HepG2 (cell line): ENCODE results near the gene DDX24. TPM values are rescaled to one million over a fixed set of nuclear protein-coding genes. Genes with fewer than 3 reads are reported as not detected.

Experiments
- ATAC-seq: fragments of 200-7000 bp; cut with Tn5 transposase; 3 replicates; pipeline ENCODE4 v1.9.1; 2020; ENCODE audit warnings: mild to moderate bottlenecking, moderate library complexity
- BruUV-seq: library from RNA; stranded (reverse); fragments of 400-500 nt; replicated peaks from 2 replicates; lab custom pipeline; 2021; lab: Mats Ljungman, UMichigan
- CTCF ChIA-PET: fragments of 300-600 bp; formaldehyde crosslinking; extraction: SDS; loops from one replicate; lab custom pipeline; 2021; ENCODE audit warnings: low total read pairs, inconsistent platforms, low intra/inter-chr PET ratio; lab: Yijun Ruan, JAX
- POLR2A ChIA-PET: fragments of 350-600 bp; sonication (Branson Sonifier 250); formaldehyde crosslinking; loops from one replicate; lab custom pipeline; 2020; ENCODE audit warnings: antibody characterized with exemption, inconsistent platforms; lab: Yijun Ruan, JAX
- DNase-seq: peaks from one replicate; pipeline ENCODE4 v3.0.0-alpha.2; 2015; ENCODE audit warnings: low spot score
- FAIRE-seq: peaks from 3 replicates; lab custom pipeline; 2011; peaks lifted over from hg19 to GRCh38; lab: Jason Lieb, UNC
- H2AFZ ChIP-seq: one replicate; pipeline ENCODE4 v1.6.1; 2011; ENCODE audit warnings: low read length, inconsistent platforms
- H3K27ac ChIP-seq: fragments of 300-600 bp; 3 replicates; pipeline ENCODE4 v1.8.0; 2011; ENCODE audit warnings: mixed run types, mild to moderate bottlenecking, mixed read lengths, low read length, inconsistent platforms; ENCODE audit not compliant: insufficient read depth; ENCODE audit errors: extremely low read length
- H3K27me3 ChIP-seq, 2 experiments: fragments of 200-600 bp in 1 of 2; 2 replicates in 1 of 2; 3 replicates in 1 of 2; pipeline versions ENCODE4 v1.6.0 to v1.8.0; 2011; ENCODE audit warnings: low read length in 2 of 2, mild to moderate bottlenecking in 2 of 2, moderate library complexity in 2 of 2, inconsistent platforms in 1 of 2; ENCODE audit not compliant: insufficient read depth in 2 of 2, control insufficient read depth in 1 of 2
- H3K36me3 ChIP-seq, 2 experiments: fragments of 200-600 bp in 1 of 2; replicated peaks in 1 of 2; 2 replicates in 1 of 2; 3 replicates in 1 of 2; pipeline versions ENCODE4 v1.5.1 to v1.8.0; 2011; ENCODE audit warnings: low read length in 2 of 2, inconsistent platforms in 1 of 2; ENCODE audit not compliant: insufficient read depth in 2 of 2, control insufficient read depth in 1 of 2
- H3K4me1 ChIP-seq: 2 replicates; pipeline ENCODE4 v1.5.1; 2012; ENCODE audit warnings: low read length, inconsistent platforms; ENCODE audit not compliant: insufficient read depth
- H3K4me2 ChIP-seq: 2 replicates; pipeline ENCODE4 v1.6.0; 2011; ENCODE audit warnings: low read depth, low read length, inconsistent platforms
- H3K4me3 ChIP-seq, 3 experiments: fragments of 200-600 bp in 1 of 3; sonication (generic), shearing (Covaris generic) in 1 of 3; replicated peaks in 1 of 3; 2 replicates each; pipeline ENCODE4 v1.5.1; 2011 to 2016; ENCODE audit warnings: low read length in 3 of 3, inconsistent platforms in 2 of 3, low read depth in 2 of 3, mild to moderate bottlenecking in 2 of 3, control low read depth in 1 of 3, mixed read lengths in 1 of 3; ENCODE audit not compliant: insufficient read depth in 1 of 3
- H3K79me2 ChIP-seq: one replicate; pipeline ENCODE4 v1.6.1; 2011; ENCODE audit warnings: low read length, inconsistent platforms; ENCODE audit not compliant: insufficient read depth
- H3K9ac ChIP-seq: 2 replicates; pipeline ENCODE4 v1.6.0; 2011; ENCODE audit warnings: mild to moderate bottlenecking, low read depth, low read length, inconsistent platforms; ENCODE audit not compliant: insufficient read depth
- H3K9me3 ChIP-seq: 2 replicates; pipeline ENCODE4 v1.5.1; 2012; ENCODE audit warnings: mild to moderate bottlenecking, low read length
- H4K20me1 ChIP-seq: 2 replicates; pipeline ENCODE4 v1.6.0; 2011; ENCODE audit warnings: inconsistent platforms, mild to moderate bottlenecking, low read length, moderate library complexity; ENCODE audit not compliant: insufficient read depth
- CENPBD1 ChIP-seq: sonication (generic); formaldehyde crosslinking; IDR thresholded peaks from 2 replicates; pipeline ENCODE4 v1.8.0; 2022; ENCODE audit warnings: missing genetic modification reagents, low read depth, mild to moderate bottlenecking, borderline replicate concordance
- HNF4A ChIP-seq: sonication (generic); formaldehyde crosslinking; IDR thresholded peaks from 2 replicates; pipeline ENCODE4 v1.4.0; 2020; ENCODE audit warnings: missing genetic modification reagents
- IRX3 ChIP-seq: sonication (generic); formaldehyde crosslinking; IDR thresholded peaks from 2 replicates; pipeline ENCODE4 v1.8.1; 2023; ENCODE audit warnings: mild to moderate bottlenecking, low read depth, missing genetic modification reagents, borderline replicate concordance
- KLF11 ChIP-seq: IDR thresholded peaks from 2 replicates; pipeline ENCODE4 v1.6.1; 2016; ENCODE audit warnings: missing compliant biosample characterization
- LBX2 ChIP-seq: sonication (generic); formaldehyde crosslinking; IDR thresholded peaks from 2 replicates; pipeline ENCODE4 v1.5.0; 2020; ENCODE audit warnings: missing genetic modification reagents, mild to moderate bottlenecking, borderline replicate concordance
- PAF1 ChIP-seq: IDR thresholded peaks from 2 replicates; pipeline ENCODE4 v1.6.1; 2016; ENCODE audit warnings: missing genetic modification reagents, missing compliant biosample characterization
- PCBP1 ChIP-seq: fragments of 200-400 bp; formaldehyde crosslinking; IDR thresholded peaks from 2 replicates; pipeline ENCODE4 v1.6.1; 2017; ENCODE audit warnings: mild to moderate bottlenecking, low read depth, low read length, borderline replicate concordance
- SOX13 ChIP-seq, 3 experiments: fragments of 450-650 bp in 1 of 3; sonication (generic) in 1 of 3; formaldehyde crosslinking in 1 of 3; IDR thresholded peaks in 2 of 3; conservative IDR thresholded peaks in 1 of 3; 2 replicates each; pipeline versions ENCODE4 v1.5.0 to v1.6.1; 2016 to 2020; ENCODE audit warnings: antibody characterized with exemption in 1 of 3, mild to moderate bottlenecking in 1 of 3, missing compliant biosample characterization in 1 of 3, missing genetic modification reagents in 1 of 3, moderate library complexity in 1 of 3
- TBX2 ChIP-seq: sonication (generic); formaldehyde crosslinking; IDR thresholded peaks from 2 replicates; pipeline ENCODE4 v1.5.0; 2020; ENCODE audit warnings: missing genetic modification reagents, mild to moderate bottlenecking, borderline replicate concordance
- TGIF2 ChIP-seq: IDR thresholded peaks from 2 replicates; pipeline ENCODE4 v1.6.1; 2016; ENCODE audit warnings: control low read depth, missing compliant biosample characterization
- ZBTB39 ChIP-seq: sonication (generic); formaldehyde crosslinking; IDR thresholded peaks from 2 replicates; pipeline ENCODE4 v1.5.0; 2020; ENCODE audit warnings: missing genetic modification reagents
- ZIK1 ChIP-seq: sonication (generic); formaldehyde crosslinking; IDR thresholded peaks from 2 replicates; pipeline ENCODE4 v1.5.0; 2020; ENCODE audit warnings: mild to moderate bottlenecking, low read depth, missing genetic modification reagents, borderline replicate concordance
- ZNF256 ChIP-seq: sonication (generic); formaldehyde crosslinking; conservative IDR thresholded peaks from 2 replicates; pipeline ENCODE4 v1.4.0; 2020; ENCODE audit warnings: missing genetic modification reagents
- ZNF788 ChIP-seq: sonication (generic); formaldehyde crosslinking; IDR thresholded peaks from 2 replicates; pipeline ENCODE4 v1.5.0; 2020; ENCODE audit warnings: mild to moderate bottlenecking, missing genetic modification reagents, borderline replicate concordance
- WGBS: methylation state at CpG from one replicate; pipeline ENCODE4 v1.1.6; 2017; ENCODE audit warnings: low lambda C conversion rate; 5-methylcytosine and 5-hydroxymethylcytosine counted together
- in situ Hi-C: cut with HindIII; loops from 2 replicates; pipeline ENCODE4 v1.10.0; 2017; ENCODE audit warnings: low pct_unique_long_range_greater_than_20kb; ENCODE audit not compliant: extremely low pct_ligation_motif_present
- intact Hi-C: fragments of 100-400 bp; cut with micrococcal nuclease; formaldehyde crosslinking; loops from one replicate; pipeline ENCODE4 v1.10.0; 2022; ENCODE audit not compliant: unreplicated experiment
- polyA plus RNA-seq, 8 experiments: library from polyadenylated mRNA; depleted of rRNA in 3 of 8; stranded (reverse) in 7 of 8; unstranded in 1 of 8; fragments of >200 nt; fragmentation: Illumina TruSeq in 4 of 8; extraction: Trizol in 4 of 8; gene quantifications; 2 replicates each; pipeline versions ENCODE4 v1.2.1 to v1.2.3, GENCODE V29; 2011 to 2016; ENCODE audit warnings: low read depth in 4 of 8, missing spikeins in 1 of 8, mixed read lengths in 1 of 8; ENCODE audit not compliant: insufficient read depth in 1 of 8
- total RNA-seq, 5 experiments: library from RNA; depleted of rRNA; stranded (reverse); fragments of >200 nt; fragmentation: Illumina TruSeq; extraction: Trizol; gene quantifications; 2 replicates each; pipeline ENCODE4 v1.2.3, GENCODE V29; 2016; ENCODE audit warnings: low read depth in 1 of 5

DDX24 gene
- total and polyA plus RNA-seq, 2 of the 13 experiments (the other 11 are each of a cell fraction or from before 2014, with no cell fraction given) = 67.3 to 149 TPM

DNA sequence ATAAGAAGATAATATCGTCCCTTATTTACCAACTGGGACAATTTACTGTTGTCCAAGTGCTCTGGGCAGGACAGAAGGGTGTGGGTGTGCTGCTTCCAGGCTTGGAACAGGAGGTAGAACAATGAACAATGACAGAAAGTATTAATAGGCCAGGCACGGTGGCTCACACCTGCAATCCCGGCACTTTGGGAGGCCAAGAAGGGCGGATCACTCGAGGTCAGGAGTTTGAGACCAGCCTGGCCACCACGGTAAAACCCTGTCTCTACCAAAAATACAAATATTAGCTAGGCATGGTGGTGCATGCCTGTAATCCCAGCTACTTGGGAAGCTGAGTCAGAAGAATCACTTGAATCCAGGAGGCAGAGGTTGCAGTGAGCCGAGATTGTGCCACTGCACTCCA lies 32.1 kb upstream of the DDX24 start:
- TF ChIP-seq TGIF2 (CRISPR knock-in tag) (no peak), IRX3 (no peak), SOX13 (IDR thresholded peaks at IDR 0.05) (no peak), SOX13 (CRISPR knock-in tag; conservative IDR thresholded peaks at IDR 0.05 in 1 of 2, IDR thresholded peaks at IDR 0.05 in 1 of 2) (peak in 1 of 2 experiments; percentile 27; a peak in 1 of 4 replicates), LBX2 (no peak)
- H3K9me3 ChIP-seq = no peaks in the 10 kb centered on the region
- no peaks in the 10 kb centered on the region for H3K79me2 ChIP-seq
- no peak overlapping the region for H2AFZ ChIP-seq
- no peak overlapping the region for H3K27ac ChIP-seq
- peaks cover 2 to 22% of the 10 kb centered on the region in 2 experiments; a peak in 2 of 5 replicates for H3K27me3 ChIP-seq
- no peak for ATAC-seq
- H3K9ac ChIP-seq = no peak overlapping the region
- H3K4me1 ChIP-seq = peaks cover 60% of the 10 kb centered on the region
- DNase-seq = no peak
- BruUV-seq = no TSS peak
- intact Hi-C loops = no loop called here
- no peaks in the 10 kb centered on the region for H3K36me3 ChIP-seq
- no peak overlapping the region for H3K4me2 ChIP-seq
- in situ Hi-C loops = no loop called here
- CTCF ChIA-PET = no interaction called here
- H3K4me3 ChIP-seq = no peak overlapping the region
- POLR2A ChIA-PET = no interaction called here
- 27% methylated on average over 7 of the region's 7 CpGs for WGBS
- H4K20me1 ChIP-seq = no peaks in the 10 kb centered on the region
- no peak for FAIRE-seq

GRCh38 chr14:94112513-94113063 lies 31.6 kb upstream of the DDX24 start:
- Histone ChIP-seq H3K27ac (no peak overlapping the region), H4K20me1 (no peaks in the 10 kb centered on the region), H3K36me3 (no peaks in the 10 kb centered on the region), H3K79me2 (no peaks in the 10 kb centered on the region), H3K9ac (no peak overlapping the region), H3K9me3 (no peaks in the 10 kb centered on the region), H3K27me3 (peaks cover 2 to 22% of the 10 kb centered on the region in 2 experiments; a peak in 2 of 5 replicates), H2AFZ (no peak overlapping the region), H3K4me3 (no peak overlapping the region), H3K4me1 (peaks cover 55% of the 10 kb centered on the region), H3K4me2 (no peak overlapping the region)
- no peak for DNase-seq
- no peak for ATAC-seq
- in situ Hi-C loops (no loop called here), intact Hi-C loops (no loop called here)
- WGBS = 17% methylated on average over 6 of the region's 6 CpGs
- CTCF ChIA-PET = no interaction called here
- BruUV-seq = no TSS peak
- no peak for FAIRE-seq
- POLR2A ChIA-PET = no interaction called here
- no peak for TF ChIP-seq ZIK1 (CRISPR knock-in tag)
- no peak for TF ChIP-seq KLF11 (CRISPR knock-in tag)
- no peak for TF ChIP-seq PAF1 (CRISPR knock-in tag)
- no peak for TF ChIP-seq PCBP1
- no peak for TF ChIP-seq CENPBD1
- TF ChIP-seq ZNF256 (CRISPR knock-in tag) = no peak
- TF ChIP-seq ZBTB39 (CRISPR knock-in tag) = no peak
- TF ChIP-seq ZNF788 (CRISPR knock-in tag) = no peak
- no peak for TF ChIP-seq HNF4A (CRISPR knock-in tag)
- no peak for TF ChIP-seq TBX2
